Fibroblast of gingiva (primary cell): ENCODE data around the gene UBQLN4.

Experiments
- DNase-seq: peaks from one replicate; pipeline ENCODE4 v3.0.0-alpha.2; 2011; ENCODE audit warnings: low read depth

The UBQLN4 gene

DNA sequence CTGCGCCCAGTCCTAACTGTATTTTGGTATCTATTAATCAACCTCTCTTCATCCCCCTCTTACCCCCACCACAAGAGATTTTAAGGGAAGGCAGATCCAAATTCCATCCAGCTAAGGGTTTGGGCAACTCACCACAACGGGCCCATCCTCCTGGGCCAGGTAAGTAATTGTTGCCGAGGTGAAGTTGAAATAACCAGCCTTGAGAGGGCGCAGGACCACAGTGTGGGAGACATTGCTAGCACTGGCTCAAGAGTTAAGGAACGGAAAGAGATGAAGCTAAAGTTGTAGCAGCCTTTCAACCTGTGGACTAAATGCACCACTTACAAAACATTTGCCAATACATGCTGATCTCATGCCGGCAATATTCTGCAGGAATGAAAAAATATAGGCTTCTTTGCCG, 38.8 kb downstream of the UBQLN4 start:
- no peak for DNase-seq

- no peak for DNase-seq
These were observed 41.4 kb downstream of the UBQLN4 start for GRCh38 chr1:156012051-156012817.

GRCh38 chr1:156009404-156009803, 44.2 kb downstream of the UBQLN4 start:
- DNase-seq = no peak

DNA sequence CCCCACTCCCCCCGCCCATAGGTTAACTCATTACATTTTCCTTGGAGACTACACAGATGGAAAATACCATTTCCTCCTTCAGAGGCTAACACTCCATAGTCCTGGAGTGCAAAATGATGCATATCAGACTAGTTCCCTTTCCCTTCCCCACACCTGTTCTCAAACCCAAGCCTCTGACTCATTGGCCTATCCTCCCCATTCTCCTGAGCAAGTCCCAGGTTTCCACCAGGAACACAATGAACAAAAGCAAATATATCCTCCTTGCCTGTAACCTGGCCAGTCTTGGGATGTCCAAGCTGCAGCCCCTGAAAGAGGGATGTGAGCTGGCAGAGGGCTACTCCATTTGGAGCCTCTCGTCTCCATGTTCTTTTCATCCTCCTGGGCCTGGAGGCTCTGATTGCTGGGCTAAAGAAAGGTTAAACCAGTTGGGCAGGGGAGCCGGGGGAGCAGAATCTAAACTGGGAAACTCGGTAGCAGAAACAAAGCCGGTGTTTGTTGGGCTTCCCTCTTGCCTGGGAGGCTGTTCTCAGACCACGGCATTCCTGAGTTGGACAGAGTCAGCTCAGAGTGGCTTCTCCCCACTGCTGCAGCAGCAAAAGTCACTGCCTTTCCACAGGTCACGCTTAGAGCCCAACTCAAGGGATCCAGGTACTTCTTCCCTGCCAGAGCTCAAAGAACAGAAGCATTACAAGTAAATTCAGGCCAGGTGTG, 46.8 kb downstream of the UBQLN4 start:
- no peak for DNase-seq

DNA sequence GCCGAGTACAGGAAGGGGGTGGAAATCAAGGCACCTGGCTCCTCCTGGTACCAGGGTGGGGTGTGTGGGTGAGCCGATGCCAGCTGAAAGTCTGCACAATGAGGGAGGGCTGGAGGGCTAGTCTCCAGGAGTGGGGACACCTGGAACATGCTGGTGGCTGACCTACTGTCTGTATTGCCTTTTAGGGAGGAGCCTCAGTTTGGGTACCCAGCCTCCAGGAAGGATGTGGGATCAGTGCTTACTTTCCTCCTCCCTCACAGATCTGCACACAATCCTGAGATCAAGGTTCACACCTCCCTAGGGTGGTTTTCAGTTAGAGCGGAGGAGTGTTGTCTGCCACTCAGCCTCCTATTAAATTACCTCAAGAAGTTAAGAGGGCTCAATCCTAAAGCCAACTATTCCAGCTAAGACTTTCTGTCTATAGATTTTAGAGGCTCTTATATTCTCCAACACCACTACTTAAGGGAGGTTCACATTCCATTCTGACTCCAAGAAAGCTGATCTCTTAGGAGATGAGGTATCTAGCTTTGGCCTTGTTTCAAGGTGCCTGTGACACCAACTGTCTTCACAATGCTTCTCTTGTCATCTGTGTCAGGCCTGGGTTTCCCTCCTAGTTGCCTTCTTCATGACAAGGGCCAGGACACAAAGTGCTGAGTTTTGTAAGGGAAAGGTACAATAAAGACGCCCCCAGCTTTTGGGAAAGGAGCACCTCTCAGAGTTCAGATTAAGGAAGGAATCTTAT, 48.6 kb downstream of the UBQLN4 start:
- no peak for DNase-seq

DNA sequence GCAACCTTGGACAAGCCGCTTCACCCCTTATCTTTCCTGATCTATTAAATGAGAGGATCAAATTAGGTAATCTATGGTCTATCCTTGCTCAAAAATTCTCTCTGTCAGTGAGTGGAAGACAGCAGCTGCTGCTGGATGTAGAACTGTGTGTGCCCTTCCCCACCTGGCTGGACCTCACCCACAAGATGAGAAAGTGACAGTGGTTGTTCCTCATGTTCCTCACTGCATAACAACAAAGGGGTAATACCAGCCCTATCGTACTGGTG, 49.7 kb downstream of the UBQLN4 start:
- DNase-seq = no peak

GRCh38 chr1:156002188-156002911, 51.2 kb downstream of the UBQLN4 start:
- DNase-seq = no peak

GRCh38 chr1:156001662-156002171, 51.9 kb downstream of the UBQLN4 start:
- DNase-seq = no peak

DNA sequence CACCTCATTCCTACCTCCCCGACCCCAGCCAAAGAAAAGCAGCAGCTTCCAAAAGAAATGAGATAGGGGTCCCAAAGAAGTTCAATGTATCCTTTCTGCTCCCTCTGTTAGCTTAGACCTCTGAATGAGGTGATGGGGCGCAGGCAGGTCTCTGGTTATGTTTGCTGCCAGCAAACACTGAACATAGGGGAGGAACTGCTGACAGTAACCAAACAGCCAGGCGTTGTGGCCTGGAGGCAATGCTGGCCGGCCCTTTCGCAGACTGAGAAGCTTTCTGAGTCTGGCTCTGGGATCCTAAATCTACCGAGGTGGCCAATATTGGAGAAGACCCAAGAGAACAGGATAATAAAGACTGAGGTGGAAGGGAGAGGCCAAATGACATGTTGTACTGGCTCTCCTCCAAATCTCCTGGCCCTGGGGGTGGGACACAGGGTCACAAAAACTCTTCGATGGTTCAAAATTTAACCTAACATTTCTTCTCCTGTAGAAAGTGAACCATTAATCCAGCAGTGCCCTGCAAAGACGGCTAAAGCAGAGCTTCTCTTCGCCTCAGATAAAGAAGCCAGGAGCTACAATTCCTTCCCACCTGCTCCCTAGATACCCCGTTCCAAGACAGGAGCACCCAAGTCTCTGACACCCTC, 52.5 kb downstream of the UBQLN4 start:
- no peak for DNase-seq

- DNase-seq = no peak
These were observed 53.6 kb downstream of the UBQLN4 start for GRCh38 chr1:155999964-156000363.

DNA sequence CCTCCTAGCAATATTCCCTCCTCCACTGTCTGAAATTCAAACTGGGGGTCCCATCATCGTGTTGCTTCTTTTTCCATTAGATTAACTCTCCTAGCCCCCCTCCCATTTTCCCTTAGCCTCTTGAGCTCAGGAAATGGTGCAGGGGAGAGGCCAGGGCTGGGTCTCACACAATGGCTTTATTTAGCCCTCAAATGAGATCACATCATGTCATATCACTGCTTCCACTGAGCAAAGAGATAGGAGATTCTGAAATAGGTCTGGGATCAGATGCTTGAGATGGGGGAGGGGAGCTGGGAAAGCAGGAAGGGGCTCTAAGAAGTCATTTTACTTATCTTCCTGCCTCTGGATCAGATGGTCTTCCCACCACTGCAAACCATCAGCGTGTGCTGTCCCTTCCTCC, 57.4 kb downstream of the UBQLN4 start:
- DNase-seq = no peak

DNA sequence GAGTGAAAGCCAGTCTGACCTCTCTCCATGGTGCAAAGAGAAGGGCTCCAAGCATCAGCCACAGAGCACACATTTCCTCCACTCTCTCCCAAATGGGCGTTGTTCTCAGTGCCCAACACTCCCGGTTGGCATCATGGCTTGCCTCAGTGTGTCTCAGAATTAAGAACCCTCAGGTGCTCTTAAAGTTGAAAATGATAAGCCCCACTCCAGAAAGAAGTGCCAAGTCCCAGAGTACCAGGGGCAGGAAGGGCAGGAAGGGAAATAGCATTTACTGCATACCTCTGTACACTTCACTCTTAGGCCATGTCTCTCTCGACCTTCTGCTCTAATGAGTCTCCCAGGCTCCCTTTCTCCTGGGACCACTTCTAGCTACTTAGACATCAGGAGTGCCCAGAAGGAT, 60.0 kb downstream of the UBQLN4 start:
- DNase-seq = no peak

- DNase-seq = no peak
These were observed 63.4 kb downstream of the UBQLN4 start for GRCh38 chr1:155990005-155990739.

DNA sequence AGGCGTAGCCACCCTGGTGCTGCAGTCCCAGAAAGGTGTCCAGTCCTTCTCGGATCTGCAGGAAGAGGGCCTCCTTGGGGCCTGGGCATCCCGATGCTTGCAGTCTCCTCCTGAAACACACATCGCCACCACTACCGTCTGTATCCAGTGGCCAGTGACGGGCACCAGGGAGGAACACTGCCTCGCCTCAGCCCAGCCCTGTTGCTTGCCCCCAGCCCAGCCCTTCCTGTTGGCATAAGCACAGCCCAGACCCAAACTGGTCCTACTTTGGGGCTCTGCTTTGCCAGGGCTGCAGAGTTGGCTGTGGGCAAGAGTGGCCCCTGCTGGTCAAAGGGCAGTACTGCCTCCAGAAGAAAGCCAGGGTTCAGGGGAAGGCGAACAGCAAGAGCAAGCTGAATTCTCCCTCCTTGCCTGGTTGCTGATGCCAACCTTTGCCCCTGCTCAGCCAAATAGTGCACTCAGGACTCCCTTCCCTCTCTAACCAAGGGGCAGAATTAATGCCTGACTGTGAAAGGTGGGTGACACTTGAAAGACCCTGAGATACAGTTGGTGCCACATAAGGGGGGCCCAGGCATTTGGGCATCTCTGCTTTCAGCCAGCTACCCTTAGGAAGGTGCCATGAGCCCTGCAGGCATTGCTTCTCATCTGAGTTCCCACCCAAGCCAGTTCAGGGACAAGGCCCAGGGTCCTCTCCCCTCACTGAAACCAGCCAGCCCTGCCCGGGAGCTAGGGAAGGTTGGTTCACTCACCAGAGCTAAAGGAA, 64.2 kb downstream of the UBQLN4 start:
- peak; percentile 61 for DNase-seq
